Islet of Langerhans (tissue), 1 donor: Measurements from ENCODE around the gene PIK3C2G.
"Not testable (repeated sequence)": the region's sequence is repeated elsewhere in the genome, so short reads cannot be mapped to it uniquely, and the experiment has no call there.

Experiments
- FAIRE-seq: peaks from one replicate; lab custom pipeline; 2011; peaks lifted over from hg19 to GRCh38; lab: Jason Lieb, UNC

Gene PIK3C2G, protein sequence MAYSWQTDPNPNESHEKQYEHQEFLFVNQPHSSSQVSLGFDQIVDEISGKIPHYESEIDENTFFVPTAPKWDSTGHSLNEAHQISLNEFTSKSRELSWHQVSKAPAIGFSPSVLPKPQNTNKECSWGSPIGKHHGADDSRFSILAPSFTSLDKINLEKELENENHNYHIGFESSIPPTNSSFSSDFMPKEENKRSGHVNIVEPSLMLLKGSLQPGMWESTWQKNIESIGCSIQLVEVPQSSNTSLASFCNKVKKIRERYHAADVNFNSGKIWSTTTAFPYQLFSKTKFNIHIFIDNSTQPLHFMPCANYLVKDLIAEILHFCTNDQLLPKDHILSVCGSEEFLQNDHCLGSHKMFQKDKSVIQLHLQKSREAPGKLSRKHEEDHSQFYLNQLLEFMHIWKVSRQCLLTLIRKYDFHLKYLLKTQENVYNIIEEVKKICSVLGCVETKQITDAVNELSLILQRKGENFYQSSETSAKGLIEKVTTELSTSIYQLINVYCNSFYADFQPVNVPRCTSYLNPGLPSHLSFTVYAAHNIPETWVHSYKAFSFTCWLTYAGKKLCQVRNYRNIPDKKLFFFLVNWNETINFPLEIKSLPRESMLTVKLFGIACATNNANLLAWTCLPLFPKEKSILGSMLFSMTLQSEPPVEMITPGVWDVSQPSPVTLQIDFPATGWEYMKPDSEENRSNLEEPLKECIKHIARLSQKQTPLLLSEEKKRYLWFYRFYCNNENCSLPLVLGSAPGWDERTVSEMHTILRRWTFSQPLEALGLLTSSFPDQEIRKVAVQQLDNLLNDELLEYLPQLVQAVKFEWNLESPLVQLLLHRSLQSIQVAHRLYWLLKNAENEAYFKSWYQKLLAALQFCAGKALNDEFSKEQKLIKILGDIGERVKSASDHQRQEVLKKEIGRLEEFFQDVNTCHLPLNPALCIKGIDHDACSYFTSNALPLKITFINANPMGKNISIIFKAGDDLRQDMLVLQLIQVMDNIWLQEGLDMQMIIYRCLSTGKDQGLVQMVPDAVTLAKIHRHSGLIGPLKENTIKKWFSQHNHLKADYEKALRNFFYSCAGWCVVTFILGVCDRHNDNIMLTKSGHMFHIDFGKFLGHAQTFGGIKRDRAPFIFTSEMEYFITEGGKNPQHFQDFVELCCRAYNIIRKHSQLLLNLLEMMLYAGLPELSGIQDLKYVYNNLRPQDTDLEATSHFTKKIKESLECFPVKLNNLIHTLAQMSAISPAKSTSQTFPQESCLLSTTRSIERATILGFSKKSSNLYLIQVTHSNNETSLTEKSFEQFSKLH (N-terminal part only)

GRCh38 chr12:18261273-18261672 is at the start of gene PIK3C2G:
PIK3C2G (plus strand) TSS chr12:18261518; CDS start chr12:18282082, 20,564 bp downstream.
- no peak for FAIRE-seq

DNA sequence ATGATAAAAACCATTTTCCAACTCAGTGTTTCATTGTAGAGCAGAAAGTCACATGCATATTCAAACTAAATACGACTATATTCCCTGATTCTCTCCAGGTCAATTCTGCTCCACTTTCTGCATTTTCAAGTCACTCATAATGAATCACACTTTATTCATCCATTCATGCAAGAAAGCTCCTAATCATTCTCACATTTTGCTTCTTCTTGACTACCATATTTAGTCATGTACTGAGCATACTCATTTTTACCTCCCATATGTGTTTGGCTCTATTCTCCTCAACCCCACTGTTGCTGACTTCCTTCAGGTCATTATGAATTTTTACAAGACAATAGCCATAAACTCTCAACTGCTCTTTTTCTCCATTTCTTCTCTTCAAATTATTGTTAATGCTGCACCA is 43.4 kb upstream of the PIK3C2G start:
- FAIRE-seq, result no peak

DNA sequence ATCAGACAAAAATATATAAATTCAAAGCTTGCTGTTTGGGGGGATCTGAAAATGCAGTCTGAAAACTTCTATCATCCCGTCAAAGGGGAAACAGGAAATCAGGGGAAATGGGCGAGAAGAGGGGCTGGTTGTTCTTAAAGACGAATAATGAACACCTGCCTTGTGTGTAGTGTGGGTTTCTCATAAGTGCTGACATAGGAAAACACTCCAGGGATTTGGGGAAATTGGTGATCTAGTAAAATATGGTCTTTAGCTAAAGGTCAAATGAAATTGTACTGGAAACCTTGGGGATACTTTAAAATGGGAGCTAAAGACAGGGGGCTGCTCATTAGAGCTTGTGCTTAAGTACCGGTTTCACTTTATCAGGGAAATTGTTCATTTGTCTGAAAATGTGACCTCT is 39.6 kb upstream of the PIK3C2G start:
- FAIRE-seq, result no peak

DNA sequence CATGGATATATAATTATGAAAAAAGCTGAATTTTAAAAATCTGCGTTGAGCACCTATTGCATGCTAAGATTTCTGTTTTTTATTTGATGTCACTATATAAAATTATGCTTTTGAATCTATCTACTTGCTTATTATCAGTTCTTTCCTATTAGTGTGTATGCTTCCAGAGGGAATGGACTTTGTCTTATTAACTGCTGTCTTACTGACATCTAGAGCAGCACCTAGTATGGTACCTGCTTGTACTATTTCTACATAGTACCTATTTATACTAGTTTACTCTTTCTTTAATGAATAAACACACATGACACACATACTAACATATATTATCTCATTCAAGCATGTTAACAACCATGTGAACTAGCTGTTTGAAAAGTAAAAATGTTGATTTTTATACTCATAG is 38.6 kb upstream of the PIK3C2G start:
- no peak for FAIRE-seq

DNA sequence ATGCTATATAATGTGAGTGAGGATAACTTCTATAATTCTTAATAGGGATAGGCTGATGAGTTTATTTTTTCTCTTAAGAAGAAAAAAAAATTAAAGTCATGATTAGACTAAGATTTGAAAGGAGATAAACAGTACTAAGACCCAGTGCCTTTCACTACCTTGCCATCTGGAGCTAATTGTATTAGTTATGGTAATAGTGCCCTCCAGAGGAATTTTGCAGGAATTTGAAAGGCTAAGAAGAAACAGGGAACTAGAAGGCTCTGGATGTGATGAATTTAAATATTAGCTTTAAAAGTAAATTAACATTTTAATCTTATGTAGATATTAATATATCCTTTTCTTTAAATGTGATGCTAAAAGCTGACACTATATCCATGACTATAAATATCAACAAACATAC is 36.6 kb upstream of the PIK3C2G start:
- FAIRE-seq, result peak; percentile 65

DNA sequence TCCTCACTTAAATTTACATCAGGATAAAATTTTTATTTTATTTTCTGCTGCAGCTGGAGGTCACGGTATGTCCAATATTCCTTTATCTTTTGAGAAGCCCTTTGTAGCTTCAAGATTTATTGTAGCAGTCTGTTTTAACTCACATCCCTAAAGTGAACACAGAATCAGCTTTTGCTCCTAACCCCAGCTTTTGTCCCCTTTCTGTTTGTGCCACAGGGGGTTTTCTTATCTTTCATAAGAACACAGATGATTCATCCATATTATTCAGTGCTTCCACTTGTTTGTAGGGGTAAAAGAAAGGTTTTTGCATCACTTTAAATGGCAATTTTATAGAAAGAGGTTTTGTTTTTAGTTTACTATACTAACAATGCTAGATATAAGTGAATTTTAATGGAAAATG is 21.8 kb upstream of the PIK3C2G start:
- FAIRE-seq, result no peak

GRCh38 chr12:18242380-18243089 is 18.8 kb upstream of the PIK3C2G start:
- FAIRE-seq, result peak; percentile 61

- FAIRE-seq, result peak; percentile 43
Measured at GRCh38 chr12:18243238-18243637, 18.1 kb upstream of the PIK3C2G start.

GRCh38 chr12:18246066-18246465 is 15.3 kb upstream of the PIK3C2G start:
- FAIRE-seq, result no peak

DNA sequence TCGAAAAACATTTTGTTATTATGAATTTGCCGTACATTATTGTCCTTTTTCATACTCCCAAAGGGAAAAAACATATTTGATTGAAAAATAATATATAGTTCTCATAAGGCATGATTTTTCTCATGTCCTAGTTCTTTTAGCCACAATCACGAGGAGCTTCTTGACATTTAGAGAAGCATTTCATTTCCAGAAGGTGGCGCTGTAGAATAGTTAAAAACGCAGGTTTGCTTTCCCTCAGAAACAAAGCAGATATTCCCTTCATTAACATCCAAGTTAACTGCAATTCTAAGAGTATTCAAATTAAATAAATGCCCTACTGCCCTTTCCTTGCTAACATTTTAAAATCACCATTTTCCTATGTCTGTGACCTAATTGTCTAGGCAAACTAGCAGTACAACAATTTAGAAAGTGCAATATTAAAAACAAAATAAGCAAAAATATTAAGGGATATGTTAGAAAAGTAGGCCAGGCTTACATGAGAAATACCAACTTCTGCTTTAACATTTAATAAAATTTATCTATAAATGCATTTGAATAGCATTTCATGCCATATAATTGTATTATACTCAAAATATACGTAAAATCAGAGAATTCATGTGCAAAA is 10.9 kb upstream of the PIK3C2G start:
- peak; percentile 99 for FAIRE-seq

- FAIRE-seq, result no peak
Measured at GRCh38 chr12:18254081-18254480, 7.2 kb upstream of the PIK3C2G start.

- not testable (repeated sequence) for FAIRE-seq
Measured at GRCh38 chr12:18255004-18255403, 6.3 kb upstream of the PIK3C2G start.

DNA sequence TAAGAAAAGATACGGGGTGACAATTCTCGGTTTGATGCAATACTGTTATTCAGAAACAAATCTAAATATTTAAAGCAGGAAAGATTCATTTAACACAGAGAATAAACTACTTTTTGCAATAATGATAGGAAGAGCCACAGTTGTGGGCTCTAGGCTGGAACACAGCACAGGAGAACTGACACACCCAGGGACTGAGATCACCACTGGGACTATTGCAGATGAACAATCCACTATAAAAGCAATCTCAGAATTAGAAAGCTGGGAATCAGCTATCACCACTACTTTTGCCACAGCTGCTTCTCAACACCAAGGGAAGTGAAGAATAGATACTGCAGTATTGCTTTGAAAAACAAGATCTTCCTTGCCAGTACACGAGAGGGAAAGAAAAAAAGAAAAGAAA is 4.1 kb upstream of the PIK3C2G start:
- FAIRE-seq, result no peak

DNA sequence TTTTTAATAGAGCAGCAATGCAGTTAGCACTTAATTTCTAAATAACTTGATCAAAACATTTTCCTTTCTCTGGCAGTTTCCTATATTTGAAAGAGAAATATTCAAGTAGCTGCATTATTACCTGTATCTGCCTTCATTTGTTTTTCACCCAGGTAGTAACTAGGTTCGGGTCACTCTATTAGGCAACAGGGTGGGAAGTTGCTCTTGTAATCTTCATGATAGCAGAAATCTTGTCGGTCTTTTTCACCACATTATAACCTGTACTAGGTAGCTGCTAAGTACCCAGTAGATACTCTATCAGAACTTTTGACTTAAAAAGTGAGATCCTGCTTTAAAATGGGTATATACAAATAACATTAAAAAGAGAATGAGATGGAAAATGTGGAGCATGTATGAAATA is 2.4 kb upstream of the PIK3C2G start:
- no peak for FAIRE-seq

DNA sequence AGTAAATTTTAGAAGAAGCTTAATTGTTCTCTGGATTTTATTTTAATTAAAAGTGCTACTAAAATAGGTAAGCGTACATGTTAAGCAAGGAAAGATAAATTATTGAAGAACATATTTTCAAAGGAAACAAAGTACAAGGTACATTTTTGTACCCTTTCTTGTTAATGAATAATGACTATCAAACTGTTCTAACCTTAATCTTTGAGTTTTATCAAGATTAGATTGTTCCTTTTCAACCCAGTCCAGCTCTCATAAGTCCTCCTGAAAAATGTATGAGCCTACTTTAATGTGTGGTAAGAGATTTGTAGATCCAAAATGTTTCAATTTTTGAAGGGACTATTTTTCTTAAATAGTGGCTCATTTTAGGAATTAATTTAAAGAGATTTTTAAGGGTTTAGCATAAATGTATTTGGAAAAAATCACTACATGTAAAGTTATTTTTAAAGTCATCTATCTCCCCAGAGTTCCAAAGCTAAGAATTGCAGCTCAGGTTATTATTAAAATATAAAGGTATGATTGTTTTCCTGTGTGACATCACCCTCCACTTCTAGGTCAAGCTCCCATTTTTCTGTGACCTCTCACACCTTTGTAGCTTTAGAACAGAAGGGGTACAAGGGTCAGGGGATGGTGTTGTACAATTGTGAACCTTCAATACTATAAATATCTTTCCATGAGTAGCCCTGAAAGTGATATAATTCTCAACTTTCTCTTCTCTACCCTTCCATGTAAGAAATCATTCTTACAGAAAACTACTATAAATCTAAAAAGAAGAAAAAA is 1.2 kb upstream of the PIK3C2G start:
- FAIRE-seq, result no peak

DNA sequence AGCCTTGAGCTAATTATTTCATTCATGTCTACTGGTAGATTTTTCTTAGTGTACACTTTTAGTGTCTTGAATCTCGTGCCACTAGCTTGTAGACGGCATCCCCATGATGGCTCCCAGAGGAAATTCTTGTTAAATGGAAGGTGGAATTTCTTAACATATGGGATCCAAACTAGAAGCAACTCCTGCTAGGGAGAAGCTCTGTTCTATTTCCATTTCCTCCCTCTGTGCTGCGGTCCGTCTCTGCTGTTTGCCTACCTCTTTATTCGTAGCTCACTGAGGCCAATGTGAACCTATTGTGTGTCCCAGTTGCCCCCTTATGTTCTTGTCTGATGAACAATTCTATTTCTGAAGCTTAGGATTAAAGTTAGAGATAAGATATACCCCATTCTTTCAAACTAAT is 588 bp downstream of the PIK3C2G start:
- no peak for FAIRE-seq

DNA sequence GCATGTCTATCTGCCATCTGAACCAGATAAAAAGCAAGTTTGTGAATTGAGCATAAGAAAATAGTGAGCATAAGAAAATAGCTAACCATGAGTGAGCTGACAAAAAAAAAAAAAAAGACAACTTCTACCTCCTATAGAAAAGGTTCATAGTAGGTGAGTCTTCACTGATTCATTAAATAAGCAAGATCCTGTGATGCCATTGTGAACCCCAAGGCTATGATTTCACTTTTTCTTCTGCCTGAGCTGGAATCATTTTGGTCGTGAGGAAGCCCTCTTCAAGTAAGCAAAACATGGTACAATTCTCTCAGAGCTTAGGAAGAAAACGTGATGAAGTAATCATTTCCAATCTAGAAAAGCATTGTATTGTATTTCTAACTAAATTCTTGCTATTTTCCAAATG is 1.2 kb downstream of the PIK3C2G start:
- peak; percentile 58 for FAIRE-seq

DNA sequence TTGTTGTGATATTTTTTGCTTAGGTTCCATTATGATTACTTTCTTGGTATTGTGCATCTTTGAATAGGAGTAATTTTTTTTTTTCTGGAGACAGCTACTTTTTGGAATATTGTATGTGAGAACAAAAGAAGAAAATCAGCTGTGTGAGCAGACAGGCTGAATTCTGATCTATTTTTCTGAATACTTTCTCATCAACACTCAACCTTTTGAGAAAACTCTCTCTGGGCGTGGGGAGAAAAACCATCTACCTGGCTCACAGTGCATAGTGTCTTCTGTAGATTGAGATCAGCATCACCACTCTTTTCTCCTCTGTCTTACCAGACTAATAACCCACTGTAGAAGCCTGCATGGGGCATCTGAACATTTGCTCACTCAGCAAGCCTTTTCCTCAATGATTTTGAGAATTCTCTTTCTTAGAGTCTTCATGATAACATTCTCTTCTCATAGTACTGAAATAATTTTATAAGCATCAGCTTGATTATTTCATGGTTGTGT is 3.3 kb downstream of the PIK3C2G start:
- no peak for FAIRE-seq

DNA sequence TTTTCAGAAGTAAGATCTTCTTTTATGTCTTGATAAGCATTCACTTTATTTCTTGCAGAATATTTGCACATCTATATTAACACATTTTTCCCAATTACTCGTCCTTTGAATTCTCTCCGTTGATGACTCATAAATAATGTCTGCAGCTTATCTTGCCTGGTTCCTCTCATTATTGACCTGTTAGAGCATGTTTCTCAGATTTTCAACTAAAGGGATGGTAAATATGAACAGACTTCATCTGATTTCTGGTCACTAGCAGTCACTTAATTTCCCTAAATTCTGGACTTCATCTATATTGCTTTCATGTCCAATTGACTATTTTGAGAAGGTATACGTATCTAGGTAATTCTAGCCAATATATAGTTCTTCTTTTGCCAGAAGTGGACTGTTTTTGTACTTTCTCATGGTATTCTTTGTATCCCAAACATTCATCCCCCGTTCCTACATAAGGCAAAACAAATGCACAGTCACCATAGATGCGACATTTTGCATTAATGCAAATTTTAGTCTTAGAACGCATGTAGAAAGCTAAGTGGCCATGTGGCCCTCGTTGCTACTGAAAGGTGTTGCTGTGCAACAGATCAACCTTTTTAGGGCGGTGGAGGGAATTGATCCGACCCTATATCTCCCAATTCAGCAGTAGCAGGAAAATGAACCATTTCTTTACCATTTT is 6.2 kb downstream of the PIK3C2G start:
- FAIRE-seq, result peak; percentile 78

DNA sequence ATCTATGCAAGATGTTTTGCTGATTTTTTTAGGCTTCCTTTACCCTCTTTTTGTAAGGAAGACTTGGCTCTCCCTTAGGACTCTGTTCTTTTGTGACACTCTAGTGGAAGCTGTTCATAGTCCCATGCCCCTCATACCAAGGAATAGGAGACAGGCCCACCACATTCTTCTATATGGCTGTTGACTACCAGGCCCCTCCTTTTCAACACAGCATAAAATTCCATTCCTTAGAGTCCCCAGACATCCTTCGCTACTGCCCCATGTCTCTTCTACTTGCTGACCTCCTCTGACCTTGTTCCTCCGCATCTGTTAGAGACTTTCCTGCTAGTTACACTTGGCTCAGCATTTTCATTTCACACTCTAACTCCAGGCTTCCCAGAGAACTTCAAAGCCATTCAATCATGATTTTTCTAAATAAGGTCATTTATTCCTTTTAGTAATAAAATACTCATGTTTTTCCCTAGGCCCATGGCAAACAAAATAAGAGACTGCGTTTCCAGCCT is 9.7 kb downstream of the PIK3C2G start:
- FAIRE-seq, result no peak
